Measurements from ENCODE around the gene ARHGEF18.
A peak's percentile ranks its signal among the peaks of the same experiment; 100 is the strongest.
"Not testable (repeated sequence)": the region's sequence is repeated elsewhere in the genome, so short reads cannot be mapped to it uniquely, and the experiment has no call there.

ARHGEF18 gene

GRCh38 chr19:7342143-7342542, 6.6 kb upstream of the ARHGEF18 start:
- TF ChIP-seq GABPA (IDR thresholded peaks at IDR 0.05; ENCODE audit: low read depth) (no peak), CTCF (IDR thresholded peaks at IDR 0.05; ENCODE audit: insufficient read depth, low read length) (no peak), SPI1 (IDR thresholded peaks at IDR 0.05; ENCODE audit: borderline replicate concordance, low read depth) (no peak), REST (IDR thresholded peaks at IDR 0.05; ENCODE audit: insufficient replicate concordance, low read depth) (no peak), POLR2AphosphoS5 (IDR thresholded peaks at IDR 0.05; ENCODE audit: low read depth) (no peak)
- Histone ChIP-seq H3K4me3 (replicated peaks; ENCODE audit: insufficient read depth, low read length) (no peak overlapping the region), H3K27me3 (ENCODE audit: insufficient read depth, poor library complexity, severe bottlenecking) (no peaks in the 10 kb centered on the region), H3K27ac (replicated peaks) (no peak overlapping the region)
- DNase-seq (ENCODE audit: low read depth in 1 of 2, low spot score in 1 of 2), result no peak

GRCh38 chr19:7346488-7346971, 2.2 kb upstream of the ARHGEF18 start:
- no peak overlapping the region for H3K4me3 ChIP-seq (replicated peaks; ENCODE audit: insufficient read depth, low read length)
- TF ChIP-seq GABPA (IDR thresholded peaks at IDR 0.05; ENCODE audit: low read depth) (no peak), POLR2AphosphoS5 (IDR thresholded peaks at IDR 0.05; ENCODE audit: low read depth) (no peak), REST (IDR thresholded peaks at IDR 0.05; ENCODE audit: insufficient replicate concordance, low read depth) (no peak), CTCF (IDR thresholded peaks at IDR 0.05; ENCODE audit: insufficient read depth, low read length) (no peak), SPI1 (IDR thresholded peaks at IDR 0.05; ENCODE audit: borderline replicate concordance, low read depth) (no peak)
- H3K27me3 ChIP-seq (ENCODE audit: insufficient read depth, poor library complexity, severe bottlenecking), result no peaks in the 10 kb centered on the region
- no peak for DNase-seq (ENCODE audit: low read depth in 1 of 2, low spot score in 1 of 2)
- peak overlapping the region; percentile 22; the same call in 1 of the 2 replicates for H3K27ac ChIP-seq (replicated peaks)

- DNase-seq (ENCODE audit: low read depth in 1 of 2, low spot score in 1 of 2); H3K4me3 ChIP-seq (replicated peaks; ENCODE audit: insufficient read depth, low read length); H3K27me3 ChIP-seq (ENCODE audit: insufficient read depth, poor library complexity, severe bottlenecking); H3K27ac ChIP-seq (replicated peaks): not testable (repeated sequence)
Measured at GRCh38 chr19:7346997-7347396, 1.7 kb upstream of the ARHGEF18 start.

GRCh38 chr19:7349231-7349591, 474 bp downstream of the ARHGEF18 start:
- peak overlapping the region; percentile 58 for H3K4me3 ChIP-seq (replicated peaks; ENCODE audit: insufficient read depth, low read length)
- no peak for DNase-seq (ENCODE audit: low read depth in 1 of 2, low spot score in 1 of 2)
- TF ChIP-seq REST (IDR thresholded peaks at IDR 0.05; ENCODE audit: insufficient replicate concordance, low read depth), result no peak
- no peak for TF ChIP-seq GABPA (IDR thresholded peaks at IDR 0.05; ENCODE audit: low read depth)
- peak overlapping the region; percentile 96 for H3K27ac ChIP-seq (replicated peaks)
- H3K27me3 ChIP-seq (ENCODE audit: insufficient read depth, poor library complexity, severe bottlenecking), result no peaks in the 10 kb centered on the region
